CD14-positive monocyte (primary cell): ENCODE results near the gene ARPC1A. TPM values are rescaled to one million over a fixed set of nuclear protein-coding genes. Genes with fewer than 3 reads are reported as not detected.

Experiments used
- DNase-seq, 3 donors: peaks; one replicate each; pipeline ENCODE4 v3.0.0-alpha.2; 2011 to 2022
- H2AFZ ChIP-seq: 2 replicates; pipeline ENCODE4 v1.6.0; 2012; ENCODE audit warnings: mild to moderate bottlenecking, low read depth, low read length, inconsistent platforms; ENCODE audit not compliant: insufficient read depth, poor library complexity, severe bottlenecking
- H3K27ac ChIP-seq, 2 donors: 1 replicate in 1 of 2; 2 replicates in 1 of 2; pipeline ENCODE4 v1.5.1; 2012 to 2013; ENCODE audit warnings: low read length in 2 of 2, control low read depth in 1 of 2, inconsistent platforms in 1 of 2, low read depth in 1 of 2, mild to moderate bottlenecking in 1 of 2
- H3K27me3 ChIP-seq, 2 donors: one replicate each; pipeline versions ENCODE4 v1.6.0 to v1.6.1; 2011 to 2013; ENCODE audit warnings: low read length in 2 of 2; ENCODE audit not compliant: control insufficient read depth in 2 of 2, insufficient read depth in 2 of 2
- H3K36me3 ChIP-seq, 2 donors: replicated peaks in 1 of 2; 1 replicate in 1 of 2; 2 replicates in 1 of 2; pipeline versions ENCODE4 v1.5.1 to v1.6.1; 2012 to 2013; ENCODE audit warnings: low read length in 2 of 2, control low read depth in 1 of 2, inconsistent platforms in 1 of 2, mild to moderate bottlenecking in 1 of 2; ENCODE audit not compliant: insufficient read depth in 2 of 2, control insufficient read depth in 1 of 2
- H3K4me1 ChIP-seq, 2 donors: 1 replicate in 1 of 2; 2 replicates in 1 of 2; pipeline versions ENCODE4 v1.5.1 to v1.6.1; 2012 to 2013; ENCODE audit warnings: low read length in 2 of 2, control low read depth in 1 of 2, inconsistent platforms in 1 of 2, mild to moderate bottlenecking in 1 of 2, moderate library complexity in 1 of 2; ENCODE audit not compliant: insufficient read depth in 2 of 2, control insufficient read depth in 1 of 2
- H3K4me2 ChIP-seq: replicated peaks from 2 replicates; pipeline ENCODE3; 2012; ENCODE audit warnings: low read length, moderate library complexity, mild to moderate bottlenecking; ENCODE audit not compliant: poor library complexity, severe bottlenecking; ENCODE audit errors: extremely low read depth
- H3K4me3 ChIP-seq, 3 experiments: fragments of 200-600 bp in 1 of 3; sonication (generic) in 1 of 3; replicated peaks in 1 of 3; 1 replicate in 2 of 3; 2 replicates in 1 of 3; pipeline ENCODE4 v1.5.1; 2011 to 2013; ENCODE audit warnings: low read length in 3 of 3, mild to moderate bottlenecking in 3 of 3, control low read depth in 2 of 3, low read depth in 2 of 3, inconsistent platforms in 1 of 3, moderate library complexity in 1 of 3
- H3K79me2 ChIP-seq: 2 replicates; pipeline ENCODE4 v1.6.0; 2012; ENCODE audit warnings: mild to moderate bottlenecking, control low read depth, inconsistent platforms, low read length, moderate library complexity; ENCODE audit not compliant: insufficient read depth
- H3K9ac ChIP-seq: 2 replicates; pipeline ENCODE4 v1.6.0; 2017; ENCODE audit warnings: low read length, mild to moderate bottlenecking; ENCODE audit not compliant: insufficient read depth, poor library complexity, severe bottlenecking
- H3K9me3 ChIP-seq, 2 donors: replicated peaks in 1 of 2; 1 replicate in 1 of 2; 2 replicates in 1 of 2; pipeline versions ENCODE4 v1.5.1 to v1.6.1; 2012 to 2013; ENCODE audit warnings: low read length in 2 of 2, control low read depth in 1 of 2; ENCODE audit not compliant: control insufficient read depth in 1 of 2, insufficient read depth in 1 of 2
- H4K20me1 ChIP-seq: 2 replicates; pipeline ENCODE4 v1.6.0; 2012; ENCODE audit warnings: mild to moderate bottlenecking, low read length, control low read depth, moderate library complexity; ENCODE audit not compliant: insufficient read depth
- H3K27ac Mint-ChIP-seq, 7 donors: one replicate each; pipeline ENCODE4 v1.8.0; 2020; ENCODE audit warnings: mild to moderate bottlenecking in 7 of 7, mixed read lengths in 7 of 7, moderate library complexity in 6 of 7, inconsistent platforms in 2 of 7
- H3K27me3 Mint-ChIP-seq, 3 donors: one replicate each; pipeline ENCODE4 v1.8.0; 2021 to 2022; ENCODE audit warnings: low read depth in 3 of 3, mild to moderate bottlenecking in 3 of 3, mixed read lengths in 3 of 3, moderate library complexity in 3 of 3, inconsistent platforms in 1 of 3
- H3K36me3 Mint-ChIP-seq, 2 donors: one replicate each; pipeline ENCODE4 v1.8.0; 2020; ENCODE audit warnings: mixed read lengths in 2 of 2, inconsistent platforms in 1 of 2, mild to moderate bottlenecking in 1 of 2
- H3K4me1 Mint-ChIP-seq: one replicate; pipeline ENCODE4 v1.8.0; 2020; ENCODE audit warnings: mild to moderate bottlenecking, mixed read lengths
- H3K4me3 Mint-ChIP-seq, 2 donors: one replicate each; pipeline ENCODE4 v1.8.0; 2020; ENCODE audit warnings: mild to moderate bottlenecking in 2 of 2, mixed read lengths in 2 of 2, moderate library complexity in 1 of 2
- H3K9me3 Mint-ChIP-seq, 7 donors: one replicate each; pipeline ENCODE4 v1.8.0; 2020 to 2022; ENCODE audit warnings: mixed read lengths in 7 of 7, mild to moderate bottlenecking in 6 of 7, moderate library complexity in 6 of 7, inconsistent platforms in 2 of 7
- CTCF ChIP-seq: fragments of 200-600 bp; IDR thresholded peaks from one replicate; pipeline ENCODE4 v1.8.0; 2022; ENCODE audit warnings: antibody characterized with exemption, mild to moderate bottlenecking
- WGBS: methylation state at CpG from one replicate; pipeline ENCODE4 v1.1.5; 2013; ENCODE audit warnings: missing lambda C conversion rate; ENCODE audit not compliant: insufficient coverage; 5-methylcytosine and 5-hydroxymethylcytosine counted together
- intact Hi-C, 2 donors: fragments of 100-400 bp; cut with micrococcal nuclease; formaldehyde crosslinking; loops; one replicate each; pipeline versions ENCODE4 v1.15.0 to v1.15.1; 2023
- polyA plus RNA-seq, 3 donors: library from polyadenylated mRNA; depleted of rRNA in 1 of 3; unstranded in 2 of 3; stranded (reverse) in 1 of 3; fragments of 300-500 nt in 2 of 3; fragments of >200 nt in 1 of 3; fragmentation: Illumina TruSeq in 2 of 3; gene quantifications; 1 replicate in 2 of 3; 2 replicates in 1 of 3; pipeline ENCODE4 v1.2.3, GENCODE V29; 2012 to 2021

Gene ARPC1A
- polyA plus RNA-seq, 3 donors: 71.7 to 107 (median 104) TPM

- Histone ChIP-seq H3K27ac (peak overlapping the region in 1 of 2 donors; percentile 14), H3K9ac (no peak overlapping the region), H3K4me1 (peaks cover 37 to 66% of the 10 kb centered on the region in 2 donors), H2AFZ (no peak overlapping the region), H4K20me1 (peaks cover 100% of the 10 kb centered on the region), H3K27me3 (no peaks in the 10 kb centered on the region), H3K4me3 (no peak overlapping the region), H3K79me2 (peaks cover 97% of the 10 kb centered on the region), H3K9me3 (no peaks in the 10 kb centered on the region), H3K36me3 (peaks cover 80 to 93% of the 10 kb centered on the region in 2 donors), H3K4me2 (no peak overlapping the region)
- no peak for DNase-seq
- Mint-ChIP-seq H3K27ac (peak overlapping the region in 3 of 7 donors; percentile 63 to 80 (median 70)), H3K4me1 (peaks cover 49% of the 10 kb centered on the region), H3K4me3 (no peak overlapping the region), H3K9me3 (no peaks in the 10 kb centered on the region), H3K36me3 (peaks cover 54 to 97% of the 10 kb centered on the region in 2 donors), H3K27me3 (peaks cover 0 to 3% (median 0%) of the 10 kb centered on the region in 3 donors)
- 94% methylated on average over 18 of the region's 20 CpGs for WGBS
- TF ChIP-seq CTCF: no peak
- intact Hi-C loops: no loop called here
Measured at GRCh38 chr7:99387912-99388311, 62.2 kb downstream of the ARPC1A start.

GRCh38 chr7:99389772-99390171, 64.1 kb downstream of the ARPC1A start:
- H3K27ac Mint-ChIP-seq: no peak overlapping the region

More at GRCh38 chr7:99389772-99390171, 64.1 kb downstream of the ARPC1A start:
- no peak overlapping the region for H3K4me3 Mint-ChIP-seq
- TF ChIP-seq CTCF: no peak
- H3K4me1 Mint-ChIP-seq: peaks cover 44% of the 10 kb centered on the region
- H3K36me3 ChIP-seq: peaks cover 85 to 93% of the 10 kb centered on the region in 2 donors
- no peak overlapping the region for H3K4me3 ChIP-seq
- H4K20me1 ChIP-seq: peaks cover 100% of the 10 kb centered on the region
- peaks cover 97% of the 10 kb centered on the region for H3K79me2 ChIP-seq
- H3K27me3 ChIP-seq: no peaks in the 10 kb centered on the region
- H3K9me3 Mint-ChIP-seq: no peaks in the 10 kb centered on the region
- H3K36me3 Mint-ChIP-seq: peaks cover 62 to 99% of the 10 kb centered on the region in 2 donors
- H3K27ac ChIP-seq: no peak overlapping the region
- peaks cover 21 to 55% of the 10 kb centered on the region in 2 donors for H3K4me1 ChIP-seq
- H2AFZ ChIP-seq: no peak overlapping the region
- 96% methylated on average over 10 of the region's 13 CpGs for WGBS
- H3K9ac ChIP-seq: no peak overlapping the region
- intact Hi-C loops: no loop called here
- no peak for DNase-seq
- peaks cover 0 to 3% (median 0%) of the 10 kb centered on the region in 3 donors for H3K27me3 Mint-ChIP-seq
- no peak overlapping the region for H3K4me2 ChIP-seq
- no peaks in the 10 kb centered on the region for H3K9me3 ChIP-seq
